Measurements from ENCODE around the gene FYB2. TPM values are rescaled to one million over a fixed set of nuclear protein-coding genes. Genes with fewer than 3 reads are reported as not detected.
"Not testable (repeated sequence)": the region's sequence is repeated elsewhere in the genome, so short reads cannot be mapped to it uniquely, and the experiment has no call there.

The FYB2 gene
- total RNA-seq, 1 experiment from 2014 or later: not detected

- peak; percentile 32 for DNase-seq (ENCODE audit: low read depth)
Observed at GRCh38 chr1:56797065-56797685, 22.0 kb downstream of the FYB2 start.

GRCh38 chr1:56795870-56796269 lies 23.3 kb downstream of the FYB2 start:
- DNase-seq (ENCODE audit: low read depth): no peak

- DNase-seq (ENCODE audit: low read depth): no peak
Observed at GRCh38 chr1:56790036-56790435, 29.2 kb downstream of the FYB2 start.

DNA sequence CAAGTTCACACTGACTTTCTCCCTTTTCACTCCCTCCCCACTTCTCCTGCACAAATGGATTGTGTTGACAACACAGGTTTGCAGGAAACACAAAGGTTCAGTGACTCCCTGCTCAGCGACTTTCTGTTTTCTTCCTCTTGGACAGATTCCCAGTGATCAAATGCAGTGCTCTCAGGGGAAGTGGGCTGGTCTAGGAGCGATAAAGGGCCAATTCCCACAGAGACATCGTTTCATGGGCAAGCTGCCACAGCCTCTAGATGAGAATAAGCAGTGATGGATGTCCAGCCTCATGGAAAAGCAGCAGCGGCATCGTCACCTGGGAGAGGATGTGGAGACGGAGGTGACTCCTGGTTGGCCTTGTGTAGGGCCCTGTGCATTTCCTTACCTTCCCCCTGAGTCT lies 30.6 kb downstream of the FYB2 start:
- DNase-seq (ENCODE audit: low read depth): peak; percentile 8

GRCh38 chr1:56788102-56788501 lies 31.1 kb downstream of the FYB2 start:
- DNase-seq (ENCODE audit: low read depth): no peak

DNA sequence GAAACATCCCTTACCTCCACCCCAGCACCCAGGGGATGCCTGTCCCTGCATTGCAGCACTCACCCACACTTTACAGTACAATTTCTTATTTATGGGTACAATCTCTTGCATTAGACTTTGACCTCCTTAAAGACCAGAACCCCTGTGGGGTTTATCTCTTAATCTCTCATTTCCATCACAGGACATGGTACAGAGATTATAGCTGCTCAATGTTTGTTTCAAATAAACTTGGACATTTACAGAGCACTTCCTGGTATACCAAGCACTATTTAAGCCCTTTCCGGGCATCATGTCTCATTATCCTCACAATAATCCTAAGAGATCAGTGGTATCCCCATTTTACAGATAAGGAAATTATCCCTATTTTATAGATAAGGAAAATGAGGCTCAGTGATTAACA lies 31.9 kb downstream of the FYB2 start:
- no peak for DNase-seq (ENCODE audit: low read depth)

DNA sequence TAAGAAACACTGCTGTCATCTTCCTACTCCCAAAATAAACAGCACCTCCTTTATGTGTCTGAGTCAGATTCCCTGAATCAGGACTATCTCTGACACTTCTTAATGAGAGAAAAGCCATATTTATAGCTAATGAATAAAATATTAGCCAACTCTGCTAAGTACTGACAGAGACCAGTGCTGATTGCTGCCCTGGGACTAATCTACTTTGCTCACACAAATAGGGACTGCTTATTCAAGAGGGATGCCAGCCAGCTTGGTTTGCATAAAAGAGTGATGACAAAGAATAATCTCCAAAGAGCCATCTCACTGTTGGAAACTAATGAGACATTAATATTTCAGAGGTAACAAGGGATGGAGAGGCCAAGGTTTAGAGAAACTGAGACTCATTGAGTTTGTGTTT lies 36.4 kb downstream of the FYB2 start:
- no peak for DNase-seq (ENCODE audit: low read depth)

- DNase-seq (ENCODE audit: low read depth): no peak
Observed at GRCh38 chr1:56780826-56781225, 38.4 kb downstream of the FYB2 start.

- no peak for DNase-seq (ENCODE audit: low read depth)
Observed at GRCh38 chr1:56780128-56780750, 39.0 kb downstream of the FYB2 start.

GRCh38 chr1:56777972-56778371 lies 41.2 kb downstream of the FYB2 start:
- no peak for DNase-seq (ENCODE audit: low read depth)

DNA sequence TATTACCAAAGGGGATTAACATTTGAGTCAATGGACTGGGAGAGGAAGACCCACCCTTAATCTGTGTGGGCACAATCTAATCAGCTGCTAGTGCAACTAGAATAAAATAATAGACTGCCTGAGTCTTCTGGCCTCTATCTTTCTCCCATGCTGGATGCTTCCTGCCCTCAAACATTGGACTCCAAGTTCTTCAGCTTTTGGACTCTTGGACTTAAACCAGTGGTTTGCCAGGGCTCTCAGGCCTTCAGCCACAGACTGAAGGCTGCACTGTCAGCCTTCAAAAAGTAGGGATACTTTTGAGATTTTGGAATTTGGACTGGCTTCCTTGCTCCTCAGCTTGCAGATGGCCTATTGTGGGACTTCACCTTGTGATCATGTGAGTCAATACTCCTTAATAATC lies 44.5 kb downstream of the FYB2 start:
- DNase-seq (ENCODE audit: low read depth): not testable (repeated sequence)

- no peak for DNase-seq (ENCODE audit: low read depth)
Observed at GRCh38 chr1:56774067-56774609, 45.1 kb downstream of the FYB2 start.

GRCh38 chr1:56773341-56774066 lies 45.7 kb downstream of the FYB2 start:
- DNase-seq (ENCODE audit: low read depth): no peak

GRCh38 chr1:56771717-56772116 lies 47.5 kb downstream of the FYB2 start:
- DNase-seq (ENCODE audit: low read depth): no peak

GRCh38 chr1:56758794-56759193 lies 60.4 kb downstream of the FYB2 start:
- no peak for DNase-seq (ENCODE audit: low read depth)

GRCh38 chr1:56758135-56758534 lies 61.1 kb downstream of the FYB2 start:
- DNase-seq (ENCODE audit: low read depth): peak; percentile 37

DNA sequence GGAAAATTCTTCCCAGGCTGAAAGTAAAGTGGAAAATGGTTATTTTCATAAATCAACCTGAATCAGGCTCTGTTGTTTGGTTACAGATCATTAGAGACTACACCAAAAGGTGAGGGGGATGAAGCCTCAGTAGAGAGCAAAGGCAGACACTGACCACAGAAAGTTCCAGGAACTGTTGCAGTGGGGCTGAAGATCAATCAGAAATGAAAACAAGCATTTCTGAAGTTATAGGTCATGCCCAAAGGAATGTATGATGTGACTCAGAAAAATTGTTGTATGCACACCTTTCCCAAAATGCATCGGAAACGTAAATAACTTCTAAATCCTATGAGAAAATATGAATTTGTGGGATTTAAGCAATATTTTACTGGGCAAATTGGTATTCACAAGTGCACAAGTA lies 63.3 kb downstream of the FYB2 start:
- no peak for DNase-seq (ENCODE audit: low read depth)

DNA sequence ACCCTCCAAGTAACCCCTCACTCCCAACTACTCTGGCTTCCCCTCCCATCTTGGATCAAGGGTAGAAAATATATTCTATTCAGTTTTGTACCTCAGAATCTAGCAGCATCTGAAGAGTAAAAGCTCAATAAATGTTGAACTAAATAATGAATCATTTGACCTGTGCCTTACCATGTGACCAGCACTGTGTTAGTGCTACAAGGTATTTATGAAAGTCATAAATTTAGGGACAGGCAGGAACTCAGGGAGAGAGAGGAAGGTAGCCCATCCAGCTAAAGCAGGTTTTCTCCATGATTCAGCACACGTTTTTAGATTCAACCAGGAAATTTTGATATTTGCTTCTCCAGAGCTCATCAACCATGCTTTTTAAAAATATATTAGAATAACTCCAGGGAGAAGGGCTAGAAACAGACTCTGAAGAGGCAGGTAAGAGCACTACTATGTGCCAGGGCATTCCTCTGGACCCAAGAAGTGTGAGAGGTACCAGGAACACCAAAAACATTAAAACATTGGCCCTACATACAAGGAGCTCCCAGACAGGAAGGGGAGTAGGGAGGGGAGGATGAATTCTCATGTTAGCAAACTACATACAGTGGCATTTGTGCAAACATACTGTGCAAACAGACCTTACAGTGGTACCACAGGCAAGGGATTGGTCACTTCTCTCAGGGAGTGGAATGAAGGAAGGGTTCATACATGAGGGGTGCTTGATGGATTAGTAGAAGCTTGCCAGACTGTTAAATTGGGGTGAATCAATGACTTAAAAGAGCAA lies 64.3 kb downstream of the FYB2 start:
- no peak for DNase-seq (ENCODE audit: low read depth)

- no peak for DNase-seq (ENCODE audit: low read depth)
Observed at GRCh38 chr1:56745231-56745630, 74.0 kb downstream of the FYB2 start.

- DNase-seq (ENCODE audit: low read depth): no peak
Observed at GRCh38 chr1:56728964-56729363, 90.2 kb downstream of the FYB2 start.

DNA sequence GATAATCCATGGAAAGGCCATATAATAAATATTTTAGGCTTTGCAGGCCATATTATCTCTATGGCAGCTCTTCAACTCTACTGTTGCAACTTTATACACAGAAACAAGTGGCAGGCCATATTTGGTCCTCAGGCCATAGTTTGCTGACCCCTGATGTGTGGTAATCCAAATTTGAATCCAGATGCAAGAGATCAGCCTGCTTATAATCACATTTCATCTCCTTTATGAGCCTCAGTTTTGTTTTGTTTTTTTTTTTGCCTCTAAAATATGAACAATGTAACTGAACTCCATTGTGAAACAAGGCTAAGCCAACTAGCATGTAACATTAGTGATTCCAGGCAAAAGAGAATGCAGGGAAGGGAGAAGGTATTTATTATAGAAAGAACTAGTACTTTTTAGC lies 92.5 kb downstream of the FYB2 start:
- no peak for DNase-seq (ENCODE audit: low read depth)

DNA sequence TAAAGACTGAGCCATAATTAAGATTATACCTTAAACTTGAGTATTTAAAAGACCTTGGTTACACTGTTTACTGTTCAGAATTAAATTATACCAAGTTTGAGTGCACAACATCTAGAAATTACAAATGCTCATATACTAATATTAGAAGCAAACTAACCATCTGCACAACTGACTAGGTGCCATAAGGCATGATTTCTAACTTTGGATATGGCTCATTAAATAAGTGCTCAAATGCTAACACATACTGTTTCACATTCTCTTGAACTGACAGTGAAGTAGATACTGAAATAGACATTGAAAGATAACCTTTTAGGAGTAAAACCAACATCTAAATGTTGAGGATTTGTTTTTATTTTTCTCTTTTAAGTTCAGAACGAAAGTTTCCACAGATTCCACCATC lies 100.0 kb downstream of the FYB2 start:
- DNase-seq (ENCODE audit: low read depth): no peak

Measured in Daoy (cell line).